GM19372 (cell line): ENCODE measurements around the gene CR1L.
A peak's percentile ranks its signal among the peaks of the same experiment; 100 is the strongest.
"Not testable (repeated sequence)": the region's sequence is repeated elsewhere in the genome, so short reads cannot be mapped to it uniquely, and the experiment has no call there.

Experiments
- ATAC-seq: cut with Tn5 transposase; IDR thresholded peaks from one replicate; pipeline ENCODE4 v1.9.1; 2021; ENCODE audit warnings: mild to moderate bottlenecking, low read depth, moderate library complexity; ENCODE audit not compliant: unreplicated experiment

The CR1L gene

DNA sequence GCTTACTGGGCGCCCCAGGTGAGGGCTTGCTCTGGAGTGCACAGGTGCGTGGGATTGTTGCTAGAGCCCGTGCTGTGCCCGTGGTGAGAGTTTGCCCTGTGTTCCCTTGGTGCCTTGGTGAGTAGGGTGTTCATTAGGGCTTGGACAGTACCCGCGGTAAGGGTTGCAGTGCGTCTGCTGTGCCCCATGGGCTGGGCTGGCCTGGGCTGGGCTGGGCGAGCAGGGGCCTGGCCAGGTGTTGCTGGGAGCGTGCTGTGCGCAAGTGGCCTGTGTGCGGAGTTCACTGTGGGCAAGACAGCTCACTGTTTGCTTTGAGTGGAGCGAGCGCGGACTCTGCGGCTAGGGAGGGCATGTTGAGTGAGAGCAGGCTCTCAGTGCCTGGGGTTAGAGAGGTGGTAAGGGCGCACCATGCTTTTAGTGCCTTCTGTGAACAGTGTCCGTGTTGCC lies 725 bp downstream of the CR1L start:
- ATAC-seq = no peak

DNA sequence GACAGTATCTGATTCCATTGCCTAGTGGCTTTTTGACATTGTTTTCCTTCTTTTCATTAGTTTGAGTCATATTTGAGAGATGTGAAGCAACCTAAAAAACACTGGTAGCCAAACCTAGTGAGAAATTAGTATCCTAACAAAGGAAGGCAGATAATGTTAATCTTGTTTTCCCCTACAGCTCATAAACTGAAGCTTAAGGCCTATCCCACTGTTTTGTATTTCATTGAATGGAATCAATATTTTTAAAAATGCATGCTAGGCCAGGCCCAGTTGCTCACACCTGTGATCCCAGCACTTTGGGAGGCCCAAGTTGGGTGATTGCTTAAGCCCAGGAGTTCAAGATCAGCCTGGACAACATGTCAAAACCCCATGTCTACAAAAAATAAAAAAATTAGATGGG lies 1.2 kb downstream of the CR1L start:
- ATAC-seq = no peak

DNA sequence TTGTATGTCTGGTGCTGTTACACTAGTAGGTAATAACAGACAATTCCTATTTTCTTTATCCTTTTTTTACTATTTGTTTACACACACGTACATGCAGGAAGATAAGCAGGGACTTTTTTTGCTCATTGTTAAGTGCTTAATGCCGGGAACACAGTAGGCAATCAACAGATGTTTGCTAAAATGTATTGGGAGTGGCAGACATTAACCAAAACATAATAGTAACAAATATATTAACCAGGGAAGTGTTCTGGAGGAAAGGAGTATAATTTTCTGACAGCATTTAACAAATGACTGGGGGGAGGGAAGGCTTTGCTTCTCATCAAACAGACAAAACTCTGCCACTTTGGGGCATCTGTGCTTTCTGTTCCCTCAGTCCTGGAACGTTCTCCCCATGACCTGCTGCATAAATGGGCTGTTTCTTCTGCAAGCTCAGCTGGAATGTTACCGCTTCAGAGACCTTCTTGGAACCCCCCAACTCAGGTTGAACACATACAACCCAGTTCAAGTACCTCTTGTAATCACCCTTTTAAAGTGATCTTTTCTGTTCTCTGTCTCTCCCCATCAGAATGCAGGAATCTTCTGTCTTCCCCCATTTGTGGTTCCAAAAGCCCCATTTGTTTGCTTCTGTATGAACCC lies 2.1 kb downstream of the CR1L start:
- no peak for ATAC-seq

DNA sequence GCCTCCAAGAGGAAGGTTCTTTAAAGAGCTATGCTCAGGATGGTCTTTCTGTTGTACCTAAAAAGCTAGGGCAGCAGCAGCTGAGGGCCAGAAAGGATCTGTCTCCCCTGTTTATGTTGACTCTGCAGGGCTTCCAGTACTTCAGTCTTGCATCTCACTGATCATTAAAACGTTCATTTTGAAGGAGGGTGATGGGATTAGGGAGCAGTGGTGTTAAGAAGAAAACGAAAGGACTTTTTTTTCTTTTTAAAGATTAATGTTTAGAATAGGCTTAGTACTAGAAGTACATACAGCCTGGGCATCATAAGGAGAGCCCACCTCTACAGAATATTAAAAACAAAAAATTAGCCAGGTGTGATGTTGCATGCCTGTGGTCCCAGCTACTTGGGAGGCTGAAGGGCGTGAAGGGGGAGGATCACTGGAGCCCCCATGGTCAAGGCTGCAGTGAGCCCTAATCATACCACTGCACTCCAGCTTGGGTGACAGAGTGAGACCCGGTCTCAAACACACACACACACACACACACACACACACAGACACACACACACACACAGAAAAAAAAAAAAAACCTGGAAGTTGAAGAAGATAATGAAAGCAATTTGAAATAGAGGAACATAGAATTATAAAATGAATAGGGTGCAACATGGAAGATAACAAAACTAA lies 2.9 kb downstream of the CR1L start:
- ATAC-seq = no peak

GRCh38 chr1:207648334-207649209 lies 3.6 kb downstream of the CR1L start:
- no peak for ATAC-seq

DNA sequence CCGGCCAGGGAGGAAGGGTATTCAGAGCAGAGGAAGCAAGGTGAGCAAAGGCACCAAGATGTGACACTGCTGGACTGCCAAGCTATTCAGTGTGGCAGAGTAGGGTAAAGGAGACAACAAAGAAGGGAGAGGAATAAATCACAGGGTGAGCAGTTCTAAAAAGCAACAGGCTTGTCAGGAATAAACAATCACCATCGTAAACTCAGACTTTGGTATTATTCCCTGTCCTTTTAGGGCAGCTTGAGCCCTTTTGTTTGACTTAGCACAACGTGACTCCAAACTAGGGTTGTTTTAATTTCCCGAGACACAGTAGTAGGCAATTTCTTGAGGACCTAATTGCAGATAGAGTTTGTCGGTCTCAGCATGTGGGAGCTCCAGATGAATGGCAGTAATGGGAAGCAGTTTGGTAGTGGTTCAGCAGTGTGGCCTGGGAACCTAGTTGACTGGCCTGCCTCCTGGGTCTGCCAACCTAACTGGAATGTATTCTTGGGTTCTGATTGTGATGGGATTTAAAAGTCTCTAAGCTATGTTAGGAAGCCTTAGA lies 4.3 kb downstream of the CR1L start:
- no peak for ATAC-seq

DNA sequence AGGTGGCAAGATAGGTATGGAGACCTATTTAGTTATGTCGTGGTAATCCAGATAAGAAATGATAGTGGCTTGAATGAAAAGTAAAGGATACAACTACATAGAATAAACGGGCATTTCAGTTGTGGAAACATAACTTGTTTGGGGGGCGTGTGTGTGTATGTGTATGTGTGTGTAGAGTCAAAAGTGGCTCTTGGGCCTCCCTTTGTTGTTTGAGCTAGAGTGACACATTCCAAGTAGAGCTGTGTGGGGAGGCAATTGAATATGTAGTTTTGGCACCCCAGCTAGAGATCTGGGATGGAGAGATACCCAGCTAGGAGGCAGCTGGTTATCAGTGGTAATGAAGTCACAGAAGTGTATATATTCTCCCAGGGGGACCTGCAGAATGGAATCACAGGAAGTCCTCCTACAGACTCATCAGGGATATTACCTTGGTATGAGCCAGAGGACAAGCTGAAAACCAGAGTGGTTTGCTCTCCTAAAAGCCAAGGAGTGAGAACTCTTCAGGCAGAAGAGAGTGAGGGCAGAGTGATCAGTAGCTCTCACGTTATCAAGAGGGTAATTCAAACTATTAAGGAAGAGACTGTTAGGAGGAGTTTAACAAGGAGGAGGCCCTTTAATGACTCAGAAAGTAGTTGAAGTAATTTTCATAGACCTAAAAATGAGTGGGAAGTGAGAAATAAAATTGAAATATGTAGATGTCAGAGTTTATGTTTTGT lies 5.1 kb downstream of the CR1L start:
- ATAC-seq = no peak

DNA sequence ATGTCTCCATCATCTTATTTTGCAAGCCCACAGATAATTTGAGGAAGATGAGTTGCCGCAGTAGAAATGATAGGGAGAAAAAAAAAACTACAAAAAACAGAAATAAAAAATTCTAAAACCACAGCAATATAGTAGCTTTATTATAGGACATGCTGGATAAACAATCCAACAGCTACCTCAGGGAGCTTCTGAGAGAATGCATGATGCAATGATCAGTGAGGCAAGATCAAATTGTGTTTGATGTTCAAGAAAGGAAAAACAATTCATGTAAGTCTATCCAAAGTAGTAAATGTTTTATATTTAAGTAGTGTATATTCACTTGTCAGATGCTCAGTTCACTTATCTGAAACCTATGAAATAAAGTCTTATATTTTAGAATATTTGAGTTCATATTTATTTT lies 6.7 kb downstream of the CR1L start:
- ATAC-seq = no peak

DNA sequence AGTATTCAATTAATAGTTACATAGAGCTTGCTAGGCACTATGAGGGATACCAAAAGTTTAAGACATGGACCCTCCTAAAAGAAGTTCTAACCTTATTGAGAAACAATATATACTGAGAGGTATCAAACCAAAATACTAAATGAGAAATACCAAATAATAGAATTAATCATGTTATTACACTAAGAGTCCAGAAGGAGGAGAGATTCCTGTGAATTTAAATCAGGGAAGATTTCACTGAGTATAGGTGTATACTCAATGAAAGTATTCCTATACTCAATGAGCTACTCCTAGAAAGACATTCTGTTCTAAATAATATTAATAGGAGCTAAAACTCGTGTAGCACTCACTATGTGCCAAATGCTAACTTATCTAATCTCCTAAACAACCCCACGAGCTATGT lies 9.4 kb downstream of the CR1L start:
- ATAC-seq = no peak

- no peak for ATAC-seq
These were observed 13.5 kb downstream of the CR1L start for GRCh38 chr1:207658408-207658807.

- no peak for ATAC-seq
These were observed 14.1 kb downstream of the CR1L start for GRCh38 chr1:207658904-207659485.

- ATAC-seq = no peak
These were observed 14.7 kb downstream of the CR1L start for GRCh38 chr1:207659545-207660153.

DNA sequence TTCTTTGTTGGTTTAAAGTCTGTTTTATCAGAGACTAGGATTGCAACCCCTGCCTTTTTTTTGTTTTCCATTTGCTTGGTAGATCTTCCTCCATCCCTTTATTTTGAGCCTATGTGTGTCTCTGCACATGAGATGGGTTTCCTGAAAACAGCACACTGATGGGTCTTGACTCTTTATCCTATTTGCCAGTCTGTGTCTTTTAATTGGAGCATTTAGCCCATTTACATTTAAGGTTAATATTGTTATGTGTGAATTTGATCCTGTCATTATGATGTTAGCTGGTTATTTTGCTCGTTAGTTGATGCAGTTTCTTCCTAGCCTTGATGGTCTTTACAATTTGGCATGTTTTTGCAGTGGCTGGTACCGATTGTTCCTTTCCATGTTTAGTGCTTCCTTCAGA lies 16.5 kb downstream of the CR1L start:
- not testable (repeated sequence) for ATAC-seq

DNA sequence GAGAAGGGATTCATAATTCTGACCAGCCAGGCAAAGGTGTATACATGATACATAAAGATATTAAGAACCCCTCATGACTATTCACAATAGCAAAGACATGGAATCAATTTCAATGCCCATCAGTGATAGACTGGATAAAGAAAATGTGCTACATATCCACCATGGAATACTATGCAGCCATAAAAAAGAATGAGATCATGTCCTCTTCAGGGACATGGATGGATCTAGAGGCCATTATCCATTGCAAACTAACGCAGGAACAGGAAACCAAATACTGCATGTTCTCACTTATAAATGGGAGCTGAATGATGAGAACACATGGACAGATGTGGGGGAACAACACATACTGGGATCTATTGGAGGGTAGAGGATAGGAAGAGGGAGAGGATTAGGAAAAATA lies 21.4 kb downstream of the CR1L start:
- no peak for ATAC-seq

DNA sequence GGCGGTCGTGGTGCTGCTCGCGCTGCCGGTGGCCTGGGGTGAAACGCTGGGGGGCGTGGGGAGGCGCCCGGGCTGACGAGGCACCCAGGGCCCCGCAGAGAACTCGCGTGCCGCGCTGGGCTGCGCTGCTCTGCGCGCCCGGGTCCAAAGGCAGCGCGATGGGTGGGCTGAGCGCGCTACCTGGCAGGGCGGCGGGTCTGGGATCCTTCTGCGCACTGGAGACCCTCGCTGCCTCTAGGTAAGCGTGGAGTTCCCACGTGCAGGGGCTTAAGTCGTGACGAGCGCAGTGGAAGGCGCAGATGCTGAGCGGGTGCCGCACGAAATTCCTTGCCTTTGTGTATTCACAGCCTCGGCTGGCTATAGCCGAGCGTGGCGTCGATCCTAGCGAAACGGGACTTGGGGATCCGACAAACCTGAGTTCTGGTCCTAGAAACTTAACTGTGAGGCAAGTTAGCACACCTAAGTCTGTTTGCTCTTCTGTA lies 24.6 kb downstream of the CR1L start:
- ATAC-seq = no peak

- ATAC-seq = peak; percentile 66
These were observed 25.3 kb downstream of the CR1L start for GRCh38 chr1:207670192-207670591.

GRCh38 chr1:207670997-207671396 lies 26.1 kb downstream of the CR1L start:
- no peak for ATAC-seq

DNA sequence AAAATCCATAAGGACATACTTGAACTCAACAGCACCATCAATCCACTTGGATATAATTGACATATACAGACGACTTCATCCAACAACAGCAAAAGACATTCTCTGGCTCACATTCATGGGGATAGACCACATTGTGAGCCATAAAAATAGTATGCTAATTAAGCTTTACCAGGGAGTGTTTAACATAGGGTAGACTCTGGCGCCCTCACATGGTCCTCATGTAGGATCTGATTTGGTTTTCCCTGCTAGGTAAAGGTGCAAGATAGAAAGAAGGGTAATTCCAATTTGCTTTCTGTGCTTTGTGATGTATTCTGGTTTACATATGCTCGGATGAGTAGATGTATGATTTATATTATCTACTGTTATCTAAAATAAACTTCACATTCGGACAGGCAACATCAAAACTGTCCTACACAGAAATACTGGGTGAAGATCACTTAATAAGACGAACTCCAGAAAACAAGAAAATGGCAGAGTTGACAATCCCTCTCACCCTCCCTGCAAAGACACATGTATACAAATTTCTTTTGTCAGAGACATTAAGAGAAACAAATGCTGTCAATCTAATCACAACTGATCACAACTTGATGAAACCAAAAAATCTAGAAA lies 27.7 kb downstream of the CR1L start:
- ATAC-seq = no peak

GRCh38 chr1:207673399-207673798 lies 28.5 kb downstream of the CR1L start:
- ATAC-seq = no peak
